HG02938 (cell line): ENCODE results near the gene KIF13A.
"Not testable (repeated sequence)": the region's sequence is repeated elsewhere in the genome, so short reads cannot be mapped to it uniquely, and the experiment has no call there.

ENCODE experiments used
- ATAC-seq: cut with Tn5 transposase; IDR thresholded peaks from one replicate; pipeline ENCODE4 v1.9.1; 2021; ENCODE audit warnings: mild to moderate bottlenecking, moderate library complexity; ENCODE audit not compliant: unreplicated experiment

Gene KIF13A

DNA sequence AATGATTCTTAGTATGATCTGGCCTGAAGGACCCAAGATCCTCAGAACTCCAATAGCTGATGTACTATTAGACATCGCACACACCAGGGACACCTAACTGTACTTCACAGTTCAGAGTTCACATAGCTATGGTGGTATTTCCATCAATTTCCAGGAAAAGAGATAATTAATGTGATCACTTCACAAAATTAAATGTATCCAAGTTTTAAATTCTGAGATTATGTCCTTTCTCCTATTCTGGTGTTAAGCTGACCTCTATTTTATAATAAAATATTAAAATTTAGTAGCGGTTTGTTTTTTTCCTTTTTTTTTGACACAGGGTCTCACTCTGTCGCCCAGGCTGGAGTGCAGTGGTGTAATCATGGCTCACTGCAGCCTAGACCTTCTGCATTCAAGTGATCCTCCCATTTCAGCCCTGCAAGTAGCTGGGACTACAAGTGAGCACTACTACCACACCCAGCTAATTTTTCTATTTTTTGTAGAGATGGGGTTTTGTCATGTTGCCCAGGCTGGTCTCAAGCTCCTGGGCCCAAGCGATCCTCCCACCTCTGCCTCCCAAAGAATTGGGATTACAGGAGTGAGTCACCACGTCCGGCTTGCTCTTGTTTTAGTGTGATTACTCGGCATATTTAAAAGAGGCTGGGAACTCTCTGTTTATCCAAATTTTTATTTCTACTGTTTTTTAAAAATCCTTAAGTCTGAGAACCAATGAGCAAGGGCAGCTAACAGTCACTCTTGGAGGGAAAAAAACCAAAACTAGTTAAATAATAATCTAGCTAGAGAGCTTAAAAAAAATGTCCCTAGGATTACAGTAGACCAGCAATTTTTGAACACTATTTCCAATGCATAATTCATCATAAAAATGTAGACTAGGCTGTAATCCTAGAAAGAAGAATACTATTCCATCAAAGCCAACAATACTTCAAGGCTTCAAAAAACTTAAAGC lies 16.0 kb downstream of the KIF13A start:
- ATAC-seq: no peak

DNA sequence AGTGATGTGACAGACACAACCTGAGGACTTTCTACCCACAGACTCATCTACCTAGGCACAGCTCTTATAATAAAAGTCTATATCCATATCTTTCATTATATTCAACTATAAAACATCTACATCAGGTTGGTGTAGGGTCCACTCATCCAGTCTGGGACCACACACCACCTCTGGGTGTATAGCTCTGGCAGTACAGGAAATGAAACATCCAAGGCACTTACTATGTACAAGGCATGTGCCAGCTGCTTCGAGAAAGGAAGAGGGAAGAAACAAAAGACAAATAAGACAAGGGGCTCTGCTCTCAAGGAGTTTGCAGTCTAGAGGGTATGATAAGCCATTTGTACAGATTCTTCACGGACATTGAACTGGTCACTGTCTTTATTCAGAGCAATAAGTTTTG lies 18.6 kb downstream of the KIF13A start:
- no peak for ATAC-seq

DNA sequence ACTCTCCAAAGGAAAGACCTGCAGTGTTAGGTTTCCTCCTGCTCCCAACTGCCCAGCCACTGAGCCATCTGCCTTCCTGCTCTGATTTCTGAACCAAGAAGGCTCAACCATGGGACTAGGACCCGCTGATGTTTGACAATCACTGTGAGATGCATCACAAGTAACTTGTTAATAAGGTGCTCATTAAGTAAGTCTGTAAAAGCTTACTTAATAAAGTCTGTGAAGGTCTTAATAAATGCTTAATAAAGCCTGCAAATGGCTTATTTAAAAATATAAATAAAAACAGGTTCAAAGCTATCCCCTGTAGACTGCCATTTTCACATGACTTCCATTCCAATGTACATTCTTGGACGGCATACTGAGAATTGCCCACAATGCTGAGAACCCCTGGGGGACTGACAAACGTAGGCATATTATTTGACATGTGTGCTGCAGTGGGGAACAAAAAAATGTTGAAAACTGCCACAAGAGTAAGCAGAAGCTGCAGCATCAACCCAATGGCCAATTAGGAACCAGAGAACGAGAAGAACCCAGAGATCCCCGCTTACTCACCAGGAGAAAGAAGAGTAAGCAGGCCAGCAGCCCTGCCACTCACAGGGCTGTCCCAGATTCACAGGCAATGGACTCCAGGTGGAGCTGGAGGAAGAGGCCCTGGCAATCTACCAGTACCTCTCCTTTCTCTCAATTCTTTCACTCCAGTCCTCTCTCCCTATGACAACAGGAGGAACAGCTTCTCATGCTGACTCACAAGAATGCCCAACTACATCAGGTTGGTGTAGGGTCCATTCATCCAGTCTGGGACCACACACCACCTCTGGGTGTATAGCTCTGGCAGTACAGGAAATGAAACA lies 19.5 kb downstream of the KIF13A start:
- no peak for ATAC-seq

DNA sequence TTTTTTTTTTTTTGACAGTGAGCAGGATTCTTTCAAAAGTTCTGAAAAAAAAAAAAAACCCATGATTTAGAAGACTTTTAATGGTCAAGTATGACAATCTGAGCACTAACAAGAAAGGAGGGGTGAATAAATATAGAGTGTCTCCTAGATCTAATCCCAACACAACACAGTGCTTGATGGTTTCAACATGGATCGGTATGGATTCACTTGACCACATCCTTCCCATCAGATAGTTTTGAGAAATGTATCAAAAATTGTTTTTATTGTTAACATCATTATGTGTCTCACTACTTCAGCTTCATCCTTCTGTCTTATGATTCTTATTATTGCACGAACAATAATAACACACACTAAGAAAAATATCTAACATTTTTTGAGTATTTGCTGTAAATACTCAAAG lies 21.0 kb downstream of the KIF13A start:
- ATAC-seq: no peak

DNA sequence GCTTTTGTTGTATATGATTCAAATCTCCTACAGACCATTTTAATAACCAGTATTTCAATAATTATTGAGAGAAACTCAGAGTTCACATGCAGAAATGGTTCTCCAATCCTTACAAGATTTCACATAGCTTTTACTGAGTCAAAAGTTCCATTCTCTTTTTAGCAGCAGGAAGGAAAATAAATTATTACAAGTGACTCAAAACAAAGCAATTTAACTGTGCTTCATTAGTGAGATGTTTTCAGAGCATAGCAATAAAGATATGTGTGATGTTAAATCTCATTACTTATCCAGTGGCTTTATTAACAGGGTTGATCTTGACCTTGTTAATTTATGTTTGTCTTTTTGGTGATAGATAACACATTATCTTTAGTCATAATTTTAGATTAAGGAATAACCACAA lies 22.0 kb downstream of the KIF13A start:
- ATAC-seq: no peak

DNA sequence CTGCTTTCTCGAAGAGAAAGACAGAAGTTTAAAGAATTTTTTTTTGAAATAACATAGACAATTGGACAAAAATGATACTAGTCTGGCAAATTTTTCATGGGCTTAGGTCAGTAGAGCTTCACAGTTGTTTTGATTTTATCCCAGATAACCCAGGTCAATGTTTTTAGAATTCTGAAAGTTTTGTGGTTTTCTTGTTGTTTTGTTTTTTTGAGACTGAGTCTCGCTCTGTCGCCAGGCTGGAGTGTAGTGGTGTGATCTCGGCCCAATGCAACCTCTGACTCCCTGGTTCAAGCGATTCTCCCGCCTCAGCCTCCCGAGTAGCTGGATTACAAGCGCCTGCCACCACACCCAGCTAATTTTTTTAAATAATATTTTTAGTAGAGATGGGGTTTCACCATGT lies 22.8 kb downstream of the KIF13A start:
- ATAC-seq: no peak

DNA sequence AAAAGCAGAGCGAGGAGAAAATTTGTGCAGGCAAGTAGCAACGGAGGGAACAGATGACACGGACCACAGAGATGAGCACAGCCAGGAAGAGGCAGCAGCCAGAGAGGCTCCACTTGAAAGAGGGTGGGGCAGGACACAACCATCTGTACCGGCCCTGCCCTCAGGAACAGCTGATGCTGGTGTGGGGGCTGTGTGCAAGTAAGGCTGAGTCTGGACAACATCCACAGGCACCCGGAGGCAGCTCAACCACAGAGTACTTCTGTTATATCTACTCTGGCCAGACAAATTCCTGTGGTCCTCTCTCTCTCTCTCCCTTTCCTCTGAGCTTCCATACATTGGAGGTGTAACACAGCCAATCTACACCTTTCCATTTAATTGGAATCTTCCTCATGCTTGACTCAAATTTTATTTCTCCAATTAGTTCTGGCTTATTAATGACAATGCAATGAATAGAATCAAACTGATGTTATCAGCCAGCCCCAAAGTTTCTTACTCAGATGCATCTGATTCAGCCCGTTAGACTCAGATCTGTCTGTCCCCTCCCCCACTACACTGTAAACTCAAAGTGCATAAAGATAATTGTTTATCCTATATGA lies 24.9 kb downstream of the KIF13A start:
- no peak for ATAC-seq

DNA sequence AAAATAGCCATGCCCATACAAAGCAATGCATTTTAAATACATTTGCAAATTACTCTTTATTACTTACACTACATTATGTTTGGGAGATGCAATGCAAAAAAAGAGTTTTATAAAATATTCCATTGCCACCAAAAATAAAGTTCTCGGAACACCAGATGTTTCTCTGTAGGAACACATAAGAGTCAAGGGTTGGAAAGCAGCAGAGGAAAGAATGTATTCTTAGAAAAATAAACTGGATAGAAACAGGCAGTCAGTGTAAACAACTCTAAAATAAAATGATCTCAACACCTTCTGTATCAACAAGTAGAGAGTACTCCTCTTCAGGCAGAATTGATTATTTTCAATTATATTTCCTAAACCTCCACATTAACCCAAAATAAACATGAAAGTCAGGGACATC lies 28.1 kb downstream of the KIF13A start:
- no peak for ATAC-seq

DNA sequence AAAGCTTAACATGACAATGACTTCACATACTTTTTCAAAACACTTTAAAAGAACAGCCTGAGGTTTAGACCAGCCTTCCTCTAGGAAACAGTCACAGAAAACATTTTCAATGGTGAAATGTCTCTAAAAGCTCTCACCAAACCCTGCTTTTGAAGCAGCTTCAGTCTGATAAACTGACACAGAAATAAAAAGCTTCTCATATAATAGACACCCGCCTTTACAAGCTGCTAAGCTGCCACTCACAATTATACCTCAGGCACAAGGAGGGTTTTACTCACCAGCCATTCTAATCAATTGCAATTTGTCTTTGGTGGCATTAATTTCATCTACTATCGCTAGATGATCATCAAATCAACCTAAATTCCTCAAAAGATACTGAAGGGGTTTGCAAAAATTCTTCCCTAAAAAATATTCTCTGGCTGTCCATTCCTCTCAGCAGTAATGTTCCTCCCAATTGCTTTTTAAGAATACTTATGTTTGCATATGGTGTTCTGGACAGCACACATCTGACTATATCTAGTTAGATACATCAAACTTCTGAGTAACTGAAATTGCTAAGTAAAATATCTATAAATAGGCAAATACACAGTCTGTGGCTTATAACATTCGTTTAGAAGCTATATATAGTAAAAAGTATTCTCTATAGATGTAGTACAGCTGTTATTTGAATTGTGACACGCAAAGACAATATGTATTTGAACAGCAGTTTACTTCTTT lies 29.4 kb downstream of the KIF13A start:
- no peak for ATAC-seq

DNA sequence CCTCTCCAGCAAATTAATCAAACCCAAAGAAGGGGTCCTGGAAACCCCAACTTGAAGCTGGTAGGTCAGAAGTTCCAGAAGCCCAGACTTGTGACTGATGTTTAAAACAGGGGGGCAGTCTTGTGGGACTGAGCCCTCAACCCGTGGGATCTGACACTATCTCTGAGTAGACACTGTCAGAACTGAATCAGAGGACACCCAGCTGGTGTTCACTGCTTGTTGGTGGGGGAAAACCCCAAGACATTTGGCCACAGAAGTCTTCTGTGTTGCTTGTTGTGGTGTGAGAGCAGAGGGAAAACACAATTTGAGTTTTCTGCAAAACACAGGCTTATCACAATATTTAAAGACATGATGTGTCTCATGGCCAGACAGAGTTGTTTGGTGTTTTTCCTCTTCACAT lies 29.9 kb downstream of the KIF13A start:
- peak; percentile 69 for ATAC-seq

DNA sequence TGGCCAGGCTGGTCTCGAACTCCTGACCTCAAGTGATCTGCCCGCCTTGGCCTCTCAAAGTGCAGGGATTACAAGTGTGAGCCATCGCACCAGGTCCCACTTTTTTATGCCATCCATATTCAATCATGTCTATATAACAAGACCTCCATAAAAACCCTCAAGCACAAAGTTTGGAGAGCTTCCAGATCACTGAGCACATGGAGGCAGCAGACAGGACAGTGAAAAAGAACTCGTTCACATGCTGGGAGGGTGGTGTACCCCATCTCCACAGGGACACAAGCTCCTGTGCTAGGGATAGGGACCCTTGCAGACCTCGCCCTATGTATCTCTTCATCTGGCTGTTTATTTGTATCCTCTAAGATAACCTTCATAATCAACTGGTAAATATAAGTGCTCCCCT lies 30.3 kb downstream of the KIF13A start:
- no peak for ATAC-seq

DNA sequence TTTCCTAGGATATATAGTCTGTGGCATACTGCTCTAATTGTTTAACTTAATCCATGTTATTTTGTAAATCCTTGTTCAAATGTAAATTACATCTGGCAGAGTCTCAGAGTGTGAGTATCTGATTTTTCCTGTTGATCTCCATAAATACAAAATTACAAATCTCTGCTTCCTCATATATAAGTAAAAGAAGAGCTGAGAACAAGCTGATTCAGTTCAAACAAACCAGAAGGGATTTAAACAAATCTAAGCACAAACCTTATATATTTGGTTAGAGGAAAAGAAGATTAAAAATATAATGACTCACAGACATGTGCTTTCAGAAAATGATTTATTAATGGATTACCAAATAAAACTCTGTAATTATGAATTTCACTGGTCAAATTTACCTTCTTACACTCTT lies 37.3 kb downstream of the KIF13A start:
- no peak for ATAC-seq

DNA sequence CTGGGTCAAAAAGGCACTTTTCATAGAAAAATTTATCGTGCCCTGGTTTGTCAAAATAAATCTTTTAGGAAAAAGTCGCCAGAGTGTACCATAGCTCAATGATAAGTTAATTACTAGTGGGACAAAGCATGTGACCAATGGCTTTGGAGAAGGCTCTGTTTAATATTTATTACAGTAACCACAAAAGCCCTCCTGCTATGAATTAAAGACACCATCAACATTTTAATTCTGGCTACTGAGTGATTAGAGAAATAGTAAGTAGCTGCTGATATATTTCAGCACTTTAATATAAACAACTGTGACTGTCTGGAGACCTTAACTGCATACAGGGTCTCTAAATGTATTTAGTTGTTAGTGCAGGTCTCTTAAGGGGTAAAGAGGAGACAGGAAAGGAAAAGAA lies 38.3 kb downstream of the KIF13A start:
- ATAC-seq: no peak

DNA sequence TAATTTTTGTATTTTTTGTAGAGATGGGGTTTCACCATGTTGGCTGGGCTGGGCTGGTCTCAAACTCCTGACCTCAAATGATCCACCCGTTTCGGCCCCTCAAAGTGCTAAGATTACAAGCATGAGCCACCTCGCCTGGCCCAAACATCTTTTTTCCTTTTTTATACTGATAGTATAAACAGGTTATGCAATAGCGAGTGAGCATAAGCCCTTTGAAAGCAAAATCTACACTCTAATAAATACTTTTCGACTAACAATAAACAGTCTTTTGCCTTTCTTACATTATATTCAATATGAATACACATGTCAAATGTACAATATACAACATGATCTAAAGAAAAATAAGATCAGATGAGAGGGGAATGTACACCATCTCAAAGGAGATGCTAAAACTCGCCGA lies 38.7 kb downstream of the KIF13A start:
- no peak for ATAC-seq

DNA sequence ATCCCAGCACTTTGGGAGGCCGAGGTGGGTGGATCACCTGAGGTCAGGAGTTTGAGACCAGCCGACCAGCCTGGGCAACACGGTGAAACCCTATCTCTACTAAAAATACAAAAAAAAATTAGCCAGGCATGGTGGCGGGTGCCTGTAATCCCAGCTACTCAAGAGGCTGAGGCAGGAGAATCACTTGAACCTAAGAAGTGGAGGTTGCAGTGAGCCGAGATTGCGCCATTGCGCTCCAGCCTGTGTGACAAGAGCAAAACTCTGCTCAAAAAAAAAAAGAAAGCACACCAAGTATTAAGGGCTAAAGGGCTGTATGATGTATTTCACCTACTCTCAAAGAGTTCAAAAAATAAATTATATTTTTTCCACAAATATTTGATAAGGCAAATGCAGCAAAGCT lies 39.9 kb downstream of the KIF13A start:
- ATAC-seq: not testable (repeated sequence)

DNA sequence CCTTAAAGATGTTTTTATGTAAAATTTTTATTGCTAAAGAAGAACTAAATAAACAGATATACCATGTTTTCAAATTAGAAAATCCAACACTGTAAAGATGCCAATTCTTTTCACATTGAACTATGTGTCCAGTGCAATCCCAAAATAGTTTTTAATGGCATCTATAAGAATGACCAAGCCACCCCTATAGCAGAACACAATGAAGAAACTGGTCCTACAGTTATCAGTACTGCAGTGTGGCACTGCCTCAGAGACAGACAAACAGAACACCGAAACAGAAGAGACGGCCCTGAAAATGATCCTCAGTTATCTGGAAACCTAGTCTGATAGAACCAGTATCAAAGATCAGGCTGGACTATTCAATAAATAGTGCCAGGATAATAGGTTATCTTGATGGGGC lies 41.9 kb downstream of the KIF13A start:
- no peak for ATAC-seq

DNA sequence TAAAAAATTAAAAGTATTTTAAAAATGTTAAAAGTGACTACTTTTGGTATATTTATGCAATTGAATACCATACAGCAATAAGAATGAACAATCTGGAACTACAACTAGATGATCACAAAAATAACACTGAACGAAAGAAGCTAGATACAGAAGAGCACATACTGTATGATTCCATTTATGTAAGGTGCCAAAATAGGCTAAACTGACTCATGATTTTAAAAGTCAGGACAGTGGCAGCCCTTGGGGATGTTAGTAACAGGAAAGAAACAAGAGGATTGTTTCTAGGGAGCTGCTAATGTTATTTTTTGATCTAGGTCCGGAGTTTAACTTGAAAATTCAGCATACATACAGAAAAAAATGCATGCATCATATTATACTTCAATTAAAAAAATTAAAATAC lies 42.3 kb downstream of the KIF13A start:
- no peak for ATAC-seq

DNA sequence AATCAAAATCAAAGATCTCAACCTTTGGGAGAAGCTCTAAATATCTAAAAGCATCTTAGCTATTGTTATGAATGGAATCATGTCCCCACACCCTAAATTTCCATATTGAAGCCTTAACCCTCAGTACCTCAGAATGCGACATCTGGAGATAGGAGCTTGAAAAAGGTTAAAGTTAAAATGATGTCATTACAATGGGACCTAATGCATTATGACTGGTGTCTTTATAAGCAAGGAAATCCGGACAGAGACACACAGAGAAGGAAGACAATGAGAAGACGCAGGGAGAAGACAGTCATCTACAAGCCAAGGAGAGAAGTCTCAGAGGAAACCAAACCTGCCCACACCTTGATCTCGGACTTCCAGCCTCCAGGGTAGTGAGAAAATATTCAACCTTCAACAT lies 46.1 kb downstream of the KIF13A start:
- no peak for ATAC-seq

DNA sequence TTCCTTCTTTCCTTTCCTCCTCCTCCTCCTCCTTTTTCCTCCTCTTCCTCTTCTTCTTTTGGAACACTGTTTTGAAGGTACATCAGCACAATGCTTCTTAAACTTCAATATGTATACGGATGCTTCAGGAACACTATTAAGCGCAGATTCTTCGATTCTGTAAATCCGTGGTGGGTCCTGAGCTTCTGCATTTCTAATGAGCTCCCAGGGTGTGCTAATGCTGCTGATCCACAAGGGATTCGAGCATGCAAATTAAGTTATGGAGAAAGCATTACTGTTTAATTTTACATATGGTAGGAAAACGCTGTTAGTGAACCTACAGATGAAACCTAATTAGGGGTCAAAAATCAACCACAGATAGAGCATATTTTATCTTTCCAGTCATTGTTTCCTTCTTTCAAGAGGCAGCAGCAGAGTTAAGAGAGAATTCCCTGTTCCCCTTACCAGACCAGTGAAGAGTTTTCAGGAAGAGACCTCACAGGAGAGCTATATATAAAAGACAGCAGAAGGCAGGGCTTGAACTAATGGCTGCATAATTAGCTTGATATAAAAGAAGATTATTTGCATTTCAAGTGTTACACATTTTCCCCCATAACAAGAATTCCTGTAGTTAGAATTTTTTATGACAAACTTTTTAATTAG lies 47.2 kb downstream of the KIF13A start:
- ATAC-seq: no peak

DNA sequence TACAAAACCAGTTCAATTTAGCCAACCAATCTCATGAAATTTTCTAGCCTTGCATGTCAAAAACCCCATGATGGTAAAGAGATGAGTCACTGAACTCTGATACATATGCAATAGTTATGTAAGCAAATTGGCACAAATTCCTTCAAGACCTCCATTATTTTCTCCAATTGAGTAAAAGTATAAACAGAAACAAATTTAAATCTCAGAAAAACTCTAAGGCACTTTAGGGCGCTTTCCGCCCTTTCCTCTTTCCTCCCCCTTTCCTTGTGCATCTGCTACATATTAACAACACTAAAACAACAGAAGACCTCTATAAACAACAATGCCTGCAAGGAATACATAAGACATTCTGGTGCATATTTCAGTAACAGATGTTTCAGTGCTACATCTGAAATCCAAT lies 48.5 kb downstream of the KIF13A start:
- ATAC-seq: no peak
